UCSD-AML1 (cell line): ENCODE data around the gene SNX20.

Source experiments
- DNase-seq: peaks from one replicate; lab custom pipeline; 2025; ENCODE audit not compliant: unreplicated experiment; lab: John Stamatoyannopoulos, UW

The SNX20 gene

GRCh38 chr16:50680556-50680893 is 587 bp downstream of the SNX20 start:
- no peak for DNase-seq

GRCh38 chr16:50679676-50680555 is 1.2 kb downstream of the SNX20 start:
- DNase-seq: no peak

- no peak for DNase-seq
These were observed 1.8 kb downstream of the SNX20 start for GRCh38 chr16:50679266-50679665.

- DNase-seq: no peak
These were observed 2.6 kb downstream of the SNX20 start for GRCh38 chr16:50678531-50678930.

- DNase-seq: no peak
These were observed 3.8 kb downstream of the SNX20 start for GRCh38 chr16:50677351-50677750.

GRCh38 chr16:50676684-50677225 is 4.4 kb downstream of the SNX20 start:
- DNase-seq: no peak

- DNase-seq: no peak
These were observed 5.2 kb downstream of the SNX20 start for GRCh38 chr16:50675686-50676610.

GRCh38 chr16:50674831-50675230 is 6.3 kb downstream of the SNX20 start:
- no peak for DNase-seq

GRCh38 chr16:50673496-50674275 is 7.4 kb downstream of the SNX20 start:
- no peak for DNase-seq

GRCh38 chr16:50671644-50672260 is 9.4 kb downstream of the SNX20 start:
- DNase-seq: peak; percentile 58

- DNase-seq: no peak
These were observed 10.6 kb downstream of the SNX20 start for GRCh38 chr16:50670476-50670875.

GRCh38 chr16:50669741-50670140 is 11.4 kb downstream of the SNX20 start:
- no peak for DNase-seq

GRCh38 chr16:50668368-50669008 is 12.6 kb downstream of the SNX20 start:
- peak; percentile 75 for DNase-seq

- no peak for DNase-seq
These were observed 13.4 kb downstream of the SNX20 start for GRCh38 chr16:50667497-50668367.

- peak; percentile 82 for DNase-seq
These were observed 14.2 kb downstream of the SNX20 start for GRCh38 chr16:50666658-50667496.

- peak; percentile 86 for DNase-seq
These were observed 15.8 kb downstream of the SNX20 start for GRCh38 chr16:50665128-50665878.

GRCh38 chr16:50664270-50664669 is 16.8 kb downstream of the SNX20 start:
- DNase-seq: peak; percentile 60
